CD4-positive, alpha-beta T cell treated with Interleukin-4 for 1 hour (primary cell): Measurements from ENCODE around the gene LCK.
"Not testable (repeated sequence)": the region's sequence is repeated elsewhere in the genome, so short reads cannot be mapped to it uniquely, and the experiment has no call there.

Source experiments
- DNase-seq, 2 donors: peaks; one replicate each; pipeline ENCODE4 v3.0.0-alpha.2; 2020 to 2022

LCK gene

DNA sequence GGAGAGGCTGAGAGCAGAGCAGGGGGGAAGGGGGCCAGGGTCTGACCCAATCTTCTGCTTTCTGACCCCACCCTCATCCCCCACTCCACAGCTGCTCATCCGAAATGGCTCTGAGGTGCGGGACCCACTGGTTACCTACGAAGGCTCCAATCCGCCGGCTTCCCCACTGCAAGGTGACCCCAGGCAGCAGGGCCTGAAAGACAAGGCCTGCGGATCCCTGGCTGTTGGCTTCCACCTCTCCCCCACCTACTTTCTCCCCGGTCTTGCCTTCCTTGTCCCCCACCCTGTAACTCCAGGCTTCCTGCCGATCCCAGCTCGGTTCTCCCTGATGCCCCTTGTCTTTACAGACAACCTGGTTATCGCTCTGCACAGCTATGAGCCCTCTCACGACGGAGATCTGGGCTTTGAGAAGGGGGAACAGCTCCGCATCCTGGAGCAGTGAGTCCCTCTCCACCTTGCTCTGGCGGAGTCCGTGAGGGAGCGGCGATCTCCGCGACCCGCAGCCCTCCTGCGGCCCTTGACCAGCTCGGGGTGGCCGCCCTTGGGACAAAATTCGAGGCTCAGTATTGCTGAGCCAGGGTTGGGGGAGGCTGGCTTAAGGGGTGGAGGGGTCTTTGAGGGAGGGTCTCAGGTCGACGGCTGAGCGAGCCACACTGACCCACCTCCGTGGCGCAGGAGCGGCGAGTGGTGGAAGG is 23.7 kb downstream of the LCK start:
- no peak for DNase-seq

DNA sequence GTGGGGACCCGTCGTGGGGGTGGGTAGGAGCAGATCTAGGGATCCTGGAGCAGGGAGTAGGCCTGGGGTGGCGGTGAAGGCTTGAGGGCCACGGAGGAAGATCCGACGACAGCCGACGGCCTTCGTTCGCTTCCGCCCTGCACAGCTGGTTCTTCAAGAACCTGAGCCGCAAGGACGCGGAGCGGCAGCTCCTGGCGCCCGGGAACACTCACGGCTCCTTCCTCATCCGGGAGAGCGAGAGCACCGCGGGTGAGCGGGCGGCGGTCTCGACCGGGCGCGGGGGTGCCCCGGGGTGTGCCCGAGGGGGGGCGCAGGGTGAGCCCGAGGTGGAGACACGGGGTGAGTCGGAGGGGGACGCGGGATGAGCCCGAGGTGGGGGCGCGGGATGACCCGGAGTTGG is 24.4 kb downstream of the LCK start:
- no peak for DNase-seq

DNA sequence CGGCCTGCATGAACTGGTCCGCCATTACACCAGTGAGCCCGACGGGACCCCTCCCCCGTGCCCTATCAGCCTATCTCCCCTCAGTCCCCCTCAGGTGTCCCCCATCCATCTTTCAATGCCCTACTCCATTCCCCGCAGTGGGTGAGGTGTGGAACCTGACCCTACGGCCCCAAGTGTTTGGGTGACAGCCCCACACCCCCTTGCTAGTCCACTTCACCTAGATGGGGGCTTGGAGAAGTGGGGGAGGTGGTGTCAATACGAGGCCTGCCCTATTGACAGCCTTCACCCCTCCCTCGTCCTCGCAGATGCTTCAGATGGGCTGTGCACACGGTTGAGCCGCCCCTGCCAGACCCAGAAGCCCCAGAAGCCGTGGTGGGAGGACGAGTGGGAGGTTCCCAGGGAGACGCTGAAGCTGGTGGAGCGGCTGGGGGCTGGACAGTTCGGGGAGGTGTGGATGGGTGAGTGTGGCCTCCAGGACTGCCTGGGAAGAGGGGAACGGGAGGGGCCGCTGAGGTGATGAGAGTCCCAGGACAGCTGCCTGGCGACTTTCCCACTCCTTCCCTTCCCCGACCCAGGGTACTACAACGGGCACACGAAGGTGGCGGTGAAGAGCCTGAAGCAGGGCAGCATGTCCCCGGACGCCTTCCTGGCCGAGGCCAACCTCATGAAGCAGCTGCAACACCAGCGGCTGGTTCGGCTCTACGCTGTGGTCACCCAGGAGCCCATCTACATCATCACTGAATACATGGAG is 25.1 kb downstream of the LCK start:
- no peak for DNase-seq

DNA sequence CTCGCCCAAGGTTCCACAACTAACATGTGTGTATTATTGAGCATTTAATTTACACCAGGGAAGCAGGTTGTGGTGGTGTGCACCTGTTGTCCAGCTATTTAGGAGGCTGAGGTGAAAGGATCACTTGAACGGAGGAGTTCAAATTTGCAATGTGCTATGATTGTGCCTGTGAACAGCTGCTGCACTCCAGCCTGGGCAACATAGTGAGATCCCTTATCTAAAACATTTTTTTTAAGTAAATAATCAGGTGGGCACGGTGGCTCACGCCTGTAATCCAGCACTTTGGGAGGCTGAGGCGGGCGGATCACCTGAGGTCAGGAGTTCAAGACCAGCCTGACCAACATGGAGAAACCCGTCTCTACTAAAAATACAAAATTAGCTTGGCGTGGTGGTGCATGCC is 33.7 kb downstream of the LCK start:
- DNase-seq: not testable (repeated sequence)

DNA sequence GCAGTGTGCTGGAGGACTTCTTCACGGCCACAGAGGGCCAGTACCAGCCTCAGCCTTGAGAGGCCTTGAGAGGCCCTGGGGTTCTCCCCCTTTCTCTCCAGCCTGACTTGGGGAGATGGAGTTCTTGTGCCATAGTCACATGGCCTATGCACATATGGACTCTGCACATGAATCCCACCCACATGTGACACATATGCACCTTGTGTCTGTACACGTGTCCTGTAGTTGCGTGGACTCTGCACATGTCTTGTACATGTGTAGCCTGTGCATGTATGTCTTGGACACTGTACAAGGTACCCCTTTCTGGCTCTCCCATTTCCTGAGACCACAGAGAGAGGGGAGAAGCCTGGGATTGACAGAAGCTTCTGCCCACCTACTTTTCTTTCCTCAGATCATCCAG is 34.6 kb downstream of the LCK start:
- no peak for DNase-seq

DNA sequence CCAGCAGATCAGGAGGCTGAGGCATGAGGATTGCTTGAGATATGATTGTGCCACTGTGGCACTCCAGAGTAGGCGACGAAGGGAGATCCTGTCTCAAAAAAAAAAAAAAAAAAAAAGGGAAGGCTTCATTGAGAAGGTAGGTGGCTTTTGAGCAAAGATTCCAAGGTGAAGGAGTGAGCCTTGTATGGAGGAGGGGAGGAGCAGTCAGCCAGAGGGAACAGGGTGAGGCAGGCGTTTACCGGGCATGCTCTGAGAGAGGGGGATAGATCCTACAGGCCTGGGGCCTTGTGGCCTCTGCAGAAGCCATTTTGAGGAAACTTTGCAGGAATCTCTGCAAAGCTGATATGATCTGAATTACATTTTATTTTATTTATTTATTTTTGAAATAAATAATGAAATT is 35.7 kb downstream of the LCK start:
- no peak for DNase-seq

DNA sequence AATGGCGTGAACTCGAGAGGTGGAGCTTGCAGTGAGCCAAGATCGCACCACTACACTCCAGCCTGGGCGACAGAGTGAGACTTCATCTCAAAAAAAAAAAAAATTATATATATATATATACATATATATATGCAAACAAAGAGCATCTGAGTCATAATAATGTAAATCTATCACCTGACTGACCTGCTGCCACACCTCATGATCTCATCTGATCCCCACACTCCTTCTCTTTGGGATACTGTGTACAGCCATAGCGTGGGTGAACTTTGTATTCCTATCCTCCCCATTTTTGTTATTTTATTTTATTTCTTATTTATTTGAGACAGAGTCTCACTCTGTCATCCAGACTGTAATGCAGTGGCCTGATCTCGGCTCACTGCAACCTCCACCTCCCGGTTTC is 38.2 kb downstream of the LCK start:
- no peak for DNase-seq

DNA sequence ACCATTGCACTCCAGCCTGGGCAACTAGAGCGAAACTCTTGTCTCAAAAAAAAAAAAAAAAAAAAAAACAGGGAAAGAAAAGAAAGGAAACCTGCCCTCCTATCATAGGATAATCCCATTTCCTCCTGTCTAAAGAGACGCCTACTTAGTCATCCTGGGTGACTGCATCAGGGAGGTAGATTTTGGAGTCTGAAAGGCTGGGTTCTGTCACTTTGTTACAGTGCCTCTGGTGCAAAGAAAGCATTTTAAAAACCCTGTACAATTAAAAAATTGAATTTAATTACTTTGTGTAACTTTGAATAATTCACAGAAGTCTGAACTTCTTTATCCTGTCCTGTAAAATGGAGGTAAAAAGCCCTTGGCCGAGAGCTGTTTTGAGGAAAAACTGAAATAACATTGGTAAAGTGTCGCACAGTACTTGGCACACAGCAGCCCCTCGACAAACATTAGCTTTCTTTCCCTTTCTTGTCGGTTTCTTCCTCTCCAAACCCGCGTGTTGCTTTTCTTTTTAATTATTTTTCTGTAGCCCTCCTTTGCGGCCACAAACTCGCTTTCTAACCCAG is 40.2 kb downstream of the LCK start:
- DNase-seq: no peak

DNA sequence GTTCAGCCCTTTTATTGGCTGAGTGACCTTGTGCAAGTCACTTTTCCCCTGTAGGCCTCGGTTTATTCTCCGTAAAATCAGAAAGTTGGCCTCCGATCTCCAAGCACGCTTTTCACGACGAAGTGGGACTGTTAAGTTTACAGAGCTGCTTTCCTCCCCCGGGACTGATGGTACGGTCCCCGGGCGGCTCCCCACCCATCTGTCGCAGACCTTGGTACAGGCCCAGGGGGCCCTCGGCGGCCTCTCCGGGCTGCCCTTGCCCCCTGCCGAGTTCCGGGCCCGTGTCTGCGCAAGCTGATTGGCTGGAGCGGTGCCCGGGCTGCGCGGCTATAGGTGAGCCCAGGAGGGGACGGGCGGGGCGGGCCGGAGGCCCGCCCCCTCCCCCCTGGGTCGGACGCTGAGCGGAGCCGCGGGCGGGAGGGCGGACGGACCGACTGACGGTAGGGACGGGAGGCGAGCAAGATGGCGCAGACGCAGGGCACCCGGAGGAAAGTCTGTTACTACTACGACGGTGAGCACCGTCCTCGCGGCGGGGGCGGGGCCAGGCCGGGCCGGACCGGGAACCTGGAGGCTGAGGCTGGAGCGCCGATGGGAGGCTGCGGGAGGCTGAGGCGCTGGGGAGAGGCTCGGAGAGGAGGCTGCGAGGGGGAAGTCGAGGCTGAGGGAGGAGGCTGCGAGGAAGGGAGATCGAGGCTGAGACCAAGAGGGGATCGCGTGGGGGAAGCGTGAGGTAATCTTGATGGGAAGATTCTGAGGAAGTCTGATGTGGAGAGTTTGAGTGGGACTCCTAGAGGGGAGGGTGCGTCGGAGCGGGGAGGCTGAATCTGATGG is 40.9 kb downstream of the LCK start, which contains the start of gene HDAC1:
TSS of gene HDAC1 (plus strand) at position 376 of the 831 bp plus-strand sequence. CDS start at position 463, 87 bp downstream.
- peak; percentile 98 for DNase-seq

DNA sequence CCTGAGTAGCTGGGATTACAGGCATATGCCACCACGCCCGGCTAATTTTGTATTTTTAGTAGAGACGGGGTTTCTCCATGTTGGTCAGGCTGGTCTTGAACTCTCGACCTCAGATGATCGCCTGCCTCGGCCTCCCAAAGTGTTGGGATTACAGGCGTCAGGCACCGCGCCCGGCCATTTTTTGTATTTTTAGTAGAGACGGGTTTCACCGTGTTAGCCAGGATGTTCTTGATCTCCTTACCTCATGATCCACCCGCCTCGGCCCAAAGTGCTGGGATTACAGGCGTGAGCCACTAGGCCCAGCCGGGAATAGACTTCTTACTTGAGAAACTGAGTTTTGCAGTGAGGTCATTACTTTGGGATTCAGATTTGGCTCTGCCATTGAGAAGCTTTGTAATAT is 47.1 kb downstream of the LCK start:
- not testable (repeated sequence) for DNase-seq

DNA sequence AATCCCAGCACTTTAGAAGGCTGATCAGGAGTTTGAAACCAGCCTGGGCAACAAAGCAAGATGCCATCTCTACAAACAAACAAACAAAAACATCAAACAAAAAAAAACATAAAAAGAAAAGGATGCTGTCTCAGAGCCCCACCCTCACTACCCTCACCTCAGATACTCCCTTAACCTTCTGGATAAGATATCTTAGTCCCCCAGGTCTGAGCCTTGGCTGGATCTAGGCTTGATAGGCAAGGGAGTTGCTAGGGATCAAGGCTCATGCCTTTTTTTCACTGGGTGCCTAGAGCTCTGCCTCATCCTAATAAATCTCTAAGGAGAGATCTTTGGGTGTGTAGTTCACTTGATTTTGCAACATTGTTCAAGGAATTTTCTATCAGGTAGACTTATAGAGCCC is 48.3 kb downstream of the LCK start:
- no peak for DNase-seq

DNA sequence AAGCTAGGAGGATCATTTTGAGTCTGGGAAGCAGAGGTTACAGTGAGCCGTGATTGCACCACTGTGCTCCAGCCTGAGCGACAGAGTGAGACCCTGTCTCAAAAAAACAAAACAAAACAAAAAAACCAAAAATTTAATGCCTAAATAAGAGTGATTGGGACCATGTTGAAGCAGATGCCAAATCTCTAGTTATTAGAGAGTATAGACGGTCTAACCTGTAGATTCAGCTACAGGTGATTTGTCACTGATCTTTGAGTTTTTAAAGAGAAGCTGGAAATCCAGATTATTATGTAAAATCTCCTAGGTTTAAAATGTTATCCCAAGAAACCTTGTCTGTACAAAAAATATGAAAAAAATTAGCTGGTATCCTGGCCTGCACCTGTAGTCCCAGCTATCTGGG is 52.3 kb downstream of the LCK start:
- no peak for DNase-seq

DNA sequence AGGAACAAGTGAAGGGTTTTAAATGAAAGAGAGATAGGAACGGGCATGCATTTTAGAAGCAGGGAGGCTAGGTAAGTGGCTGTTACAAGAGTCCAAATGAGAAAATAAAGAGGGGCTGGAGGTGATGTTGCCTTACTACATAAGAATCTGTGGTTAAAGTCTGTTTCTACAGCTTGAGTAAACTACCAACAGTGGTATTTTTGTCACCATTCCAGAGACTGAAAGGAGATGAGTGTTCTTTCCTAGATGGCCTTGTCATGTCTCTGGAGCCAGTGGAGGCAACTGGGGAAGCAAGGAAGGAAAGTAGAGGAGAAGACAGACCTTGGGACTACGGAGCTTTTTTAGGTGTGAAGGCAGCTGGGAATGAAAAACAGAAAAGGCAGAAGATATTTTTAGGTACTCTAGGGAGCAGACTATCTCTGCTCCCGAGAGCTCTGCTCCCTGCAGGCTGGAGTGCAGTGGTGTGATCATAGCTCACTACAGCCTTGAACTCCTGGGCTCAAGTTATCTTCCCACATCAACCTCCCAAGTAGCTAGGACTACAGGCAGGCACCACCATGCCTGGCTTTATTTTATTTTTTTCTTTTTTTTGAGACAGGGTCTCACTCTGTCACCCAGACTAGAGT is 53.0 kb downstream of the LCK start:
- no peak for DNase-seq

DNA sequence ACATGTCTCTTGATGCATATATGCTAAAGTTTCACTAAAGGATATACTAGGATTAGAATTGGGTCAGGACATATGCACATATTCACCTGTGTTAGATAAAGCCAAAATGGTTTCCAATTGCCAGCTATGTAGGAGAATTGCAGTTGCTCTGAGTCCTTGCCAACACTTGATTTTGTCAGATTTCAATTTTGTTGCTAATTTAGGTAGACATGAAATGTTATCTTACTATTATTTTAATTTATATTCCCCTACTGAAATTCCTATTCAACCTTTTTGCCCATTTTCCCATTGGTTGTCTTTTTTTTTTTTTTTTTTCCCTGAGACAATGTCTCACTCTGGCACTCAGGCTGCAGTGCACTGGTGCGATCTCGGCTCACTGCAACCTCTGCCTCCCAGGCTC is 54.2 kb downstream of the LCK start:
- DNase-seq: no peak

DNA sequence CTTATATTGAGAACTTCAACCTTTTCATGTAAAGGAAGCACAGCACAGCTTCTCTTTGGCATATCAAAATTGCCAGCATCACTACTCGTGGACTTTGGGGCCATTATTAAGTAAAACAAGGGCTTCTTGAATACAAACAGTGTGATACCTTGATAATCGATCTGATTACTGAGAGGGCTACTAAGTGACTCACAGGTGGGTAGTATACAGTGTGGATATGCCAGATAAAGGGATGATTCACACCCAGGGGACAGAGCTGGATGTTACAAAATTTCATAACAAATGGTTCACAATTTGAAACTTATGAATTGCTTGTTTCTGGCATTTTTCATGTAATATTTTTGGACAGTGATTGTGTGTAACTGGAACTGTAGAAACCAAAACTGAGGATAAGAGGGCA is 56.3 kb downstream of the LCK start:
- DNase-seq: no peak

DNA sequence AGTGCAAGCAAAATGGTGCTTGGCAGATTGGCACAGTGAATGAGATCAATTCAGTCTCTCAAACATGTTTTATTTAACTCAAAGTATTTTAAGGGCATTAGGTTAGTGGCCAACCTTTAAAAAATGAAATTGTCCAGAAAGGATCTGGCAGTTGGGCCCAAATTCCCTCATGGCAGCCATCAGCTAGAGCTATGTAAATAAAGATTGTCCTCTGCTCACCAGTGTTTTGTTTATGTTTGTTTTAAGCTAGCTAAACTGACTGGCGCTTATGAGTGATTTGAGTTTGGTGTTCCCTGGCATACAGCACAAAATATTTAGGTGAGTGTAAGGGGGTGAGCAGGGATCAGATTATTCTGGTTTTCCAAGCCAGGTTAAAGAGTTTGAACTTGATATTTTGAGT is 58.9 kb downstream of the LCK start:
- DNase-seq: no peak

DNA sequence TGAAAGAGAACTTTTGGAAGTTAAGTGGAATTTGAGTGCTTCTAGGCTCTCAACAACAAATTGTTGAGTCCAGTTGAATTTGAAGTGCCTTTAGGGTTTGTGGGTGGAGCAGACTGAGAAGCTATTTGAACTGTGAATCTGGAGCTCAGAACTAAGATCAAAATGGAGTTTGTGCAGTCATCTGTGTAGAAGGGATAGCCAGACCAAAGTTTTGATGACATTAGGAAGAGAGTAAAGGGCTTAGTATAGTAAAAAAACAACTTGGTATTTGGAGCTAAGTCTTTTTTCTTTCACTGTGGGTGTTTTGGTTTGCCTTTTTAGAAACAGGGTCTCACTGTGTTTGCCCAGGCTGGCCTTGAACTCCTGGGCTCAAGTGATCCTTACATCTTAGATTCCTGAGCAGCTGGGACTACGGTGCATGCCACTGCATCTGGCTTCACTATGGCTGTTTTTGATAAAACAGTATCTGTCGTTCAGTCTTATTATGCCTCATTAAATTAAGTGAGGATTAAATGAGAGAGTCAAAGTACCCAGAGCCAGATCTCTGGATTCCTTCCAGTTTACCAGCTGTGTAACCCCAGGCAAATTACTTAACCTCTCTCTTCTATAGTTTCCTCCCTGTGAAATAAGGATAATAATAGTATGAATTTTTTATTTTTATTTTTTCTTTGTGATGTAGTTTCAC is 60.8 kb downstream of the LCK start:
- DNase-seq: no peak

DNA sequence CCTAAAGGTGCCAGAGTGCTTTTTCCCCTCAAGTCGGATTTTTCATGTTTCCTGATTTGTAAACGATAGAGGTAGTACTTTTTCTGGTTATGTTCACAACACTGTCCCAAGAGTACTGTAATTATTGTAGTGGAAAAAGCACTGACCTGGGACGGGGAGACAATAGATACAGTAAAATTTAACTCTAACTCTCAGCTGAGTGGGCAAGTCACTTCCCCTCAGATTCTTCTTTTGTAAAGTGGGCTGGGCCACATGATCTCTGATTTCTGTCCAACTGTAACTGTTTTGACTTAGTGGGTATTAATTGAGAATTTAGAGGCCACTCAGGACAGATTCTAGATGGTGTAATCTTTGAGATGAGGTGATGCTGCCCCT is 65.8 kb downstream of the LCK start:
- DNase-seq: no peak

DNA sequence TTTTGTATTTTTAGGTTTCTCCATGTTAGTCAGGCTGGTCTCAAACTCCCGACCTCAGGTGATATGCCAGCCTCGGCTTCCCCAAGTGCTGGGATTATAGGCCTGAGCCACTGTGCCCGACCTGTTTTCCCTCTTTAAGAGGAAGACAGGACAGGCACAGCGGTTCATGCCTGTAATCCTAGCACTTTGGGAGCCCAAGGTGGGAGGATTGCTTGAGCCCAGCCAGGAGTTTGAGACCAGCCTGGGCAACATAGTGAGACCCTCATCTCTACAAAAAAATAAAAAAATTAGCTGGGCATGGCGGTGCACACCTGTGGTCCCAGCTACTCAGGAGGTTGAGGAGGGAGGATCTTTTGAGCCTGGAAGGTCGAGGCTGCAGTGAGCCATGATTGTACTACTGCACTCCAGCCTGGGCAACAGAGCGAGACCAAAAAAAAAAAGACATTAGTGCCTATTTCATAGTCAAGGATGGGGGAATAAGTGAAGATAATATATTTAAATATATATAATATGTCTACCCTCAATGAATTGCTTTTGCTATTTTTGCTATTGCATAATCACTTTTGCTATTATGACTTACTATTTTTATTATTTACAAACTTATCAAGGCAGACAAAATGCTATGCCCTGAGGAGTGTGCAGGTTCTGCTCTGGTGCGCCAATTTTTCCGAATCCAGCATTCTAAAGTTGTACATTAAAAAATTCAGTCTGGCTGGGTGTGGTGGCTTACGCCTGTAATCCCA is 67.2 kb downstream of the LCK start:
- DNase-seq: no peak

DNA sequence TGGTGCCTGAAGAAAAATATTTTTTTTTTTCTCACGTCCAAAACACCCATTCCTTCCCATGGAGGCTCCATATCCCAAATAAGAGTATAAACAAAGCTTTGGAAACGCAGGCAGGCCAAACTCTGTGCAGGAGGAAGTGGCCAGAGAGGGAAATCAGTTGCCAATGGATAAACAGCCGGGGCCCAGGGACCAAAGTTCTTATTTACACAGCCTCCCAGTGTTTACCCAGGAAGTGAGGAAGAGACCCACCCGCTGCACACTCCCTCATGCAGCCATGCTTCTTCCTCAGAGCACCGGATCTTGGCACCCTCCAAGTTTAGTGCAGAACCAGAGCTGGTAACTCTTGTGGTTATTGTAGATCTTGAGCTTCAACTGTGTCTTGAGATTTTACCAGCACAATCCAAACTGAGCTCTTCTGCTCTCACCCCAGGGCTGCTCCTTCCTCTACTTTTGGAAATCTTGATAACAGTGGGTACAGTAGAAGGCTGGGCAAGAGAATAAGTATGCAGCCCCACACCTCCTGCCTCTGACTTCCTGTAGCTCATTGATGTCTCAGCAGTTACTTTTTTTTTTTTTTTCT is 70.7 kb downstream of the LCK start:
- peak; percentile 34 to 61 for DNase-seq

DNA sequence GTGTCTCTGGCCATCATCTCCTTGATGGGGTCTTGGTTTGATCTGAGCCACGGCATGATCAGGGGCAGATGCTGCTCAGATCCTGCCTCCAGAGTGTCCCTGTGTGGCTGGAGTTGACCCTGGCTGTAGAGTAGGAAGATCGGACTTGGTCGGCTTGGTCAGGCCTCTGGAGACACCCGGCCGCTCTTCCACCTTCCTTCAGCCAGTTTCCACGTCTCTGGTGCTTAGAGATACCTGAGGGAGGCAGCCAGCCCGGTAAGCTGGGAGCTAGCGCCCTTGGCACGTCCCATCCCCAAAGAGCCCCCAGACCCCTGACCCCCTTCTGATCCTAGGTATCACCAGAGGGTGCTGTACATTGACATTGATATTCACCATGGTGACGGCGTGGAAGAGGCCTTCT is 76.1 kb downstream of the LCK start:
- DNase-seq: no peak
